Epithelial cell of alveolus of lung (primary cell): ENCODE results near the gene PRL. TPM values are rescaled to one million over a fixed set of nuclear protein-coding genes. Genes with fewer than 3 reads are reported as not detected.

Experiments
- total RNA-seq: library from RNA; depleted of rRNA; stranded (reverse); fragments of >200 nt; gene quantifications from 2 replicates; pipeline ENCODE4 v1.2.1, GENCODE V29; 2015

Gene PRL
- not detected in 2 replicates for total RNA-seq

GRCh38 chr6:22296936-22297335, at the start of gene PRL:
Gene PRL (minus strand): TSS chr6:22297036. CDS start chr6:22296982, 54 bp downstream.

